Ovary (tissue), 9 donors: ENCODE results near the gene SRPK1. TPM values are rescaled to one million over a fixed set of nuclear protein-coding genes. Genes with fewer than 3 reads are reported as not detected.

ENCODE experiments used
- DNase-seq, 5 donors: peaks; one replicate each; pipeline ENCODE4 v3.0.0-alpha.2; 2019 to 2020
- H3K27ac ChIP-seq, 2 donors: fragments of 200-600 bp; one replicate each; pipeline versions ENCODE4 v1.5.1 to v1.8.0; 2019 to 2022
- H3K27me3 ChIP-seq: fragments of 200-600 bp; one replicate; pipeline ENCODE4 v1.8.0; 2022
- H3K36me3 ChIP-seq: fragments of 200-600 bp; sonication (generic); one replicate; pipeline ENCODE4 v1.5.1; 2019
- H3K4me1 ChIP-seq: one replicate; pipeline ENCODE4 v1.8.1; 2013; ENCODE audit warnings: mild to moderate bottlenecking, moderate library complexity; ENCODE audit not compliant: insufficient read depth
- H3K4me3 ChIP-seq: fragments of 200-600 bp; sonication (generic); one replicate; pipeline ENCODE4 v1.5.1; 2017
- H3K9me3 ChIP-seq, 2 donors: fragments of 200-600 bp in 1 of 2; sonication (generic) in 1 of 2; one replicate each; pipeline versions ENCODE4 v1.5.1 to v1.8.1; 2013 to 2019; ENCODE audit warnings: mild to moderate bottlenecking in 1 of 2, moderate library complexity in 1 of 2
- CTCF ChIP-seq, 3 donors: fragments of 450-650 bp in 2 of 3; fragments of 200-600 bp in 1 of 3; IDR thresholded peaks; one replicate each; pipeline versions ENCODE4 v1.5.1 to v1.8.0; 2016 to 2022; ENCODE audit warnings: antibody characterized with exemption in 3 of 3, mild to moderate bottlenecking in 1 of 3
- EP300 ChIP-seq: sonication (generic); formaldehyde crosslinking; IDR thresholded peaks from one replicate; pipeline ENCODE4 v1.6.1; 2017; ENCODE audit warnings: antibody characterized with exemption
- POLR2A ChIP-seq: fragments of 450-650 bp; IDR thresholded peaks from one replicate; pipeline ENCODE4 v1.6.1; 2017; ENCODE audit warnings: antibody characterized with exemption, mild to moderate bottlenecking, moderate library complexity
- whole genome bisulfite sequencing, 3 donors: extraction: QIAGEN DNeasy Blood & Tissue Kit in 1 of 3; methylation state at CpG; one replicate each; pipeline versions ENCODE4 v1.1.5 to v1.1.7; 2013 to 2017; 5-methylcytosine and 5-hydroxymethylcytosine counted together
- intact Hi-C, 4 donors: fragments of 100-400 bp; cut with DNase I; formaldehyde crosslinking; loops; one replicate each; pipeline versions ENCODE4 v1.11.0 to v1.15.1; 2022 to 2023
- polyA plus RNA-seq, 2 donors: library from polyadenylated mRNA; stranded (reverse); fragments of 200-250 nt in 1 of 2; fragments of 350-450 nt in 1 of 2; fragmentation: Illumina TruSeq in 1 of 2; extraction: RNeasy Lipid Tissue Mini Kit (QIAGEN cat#74804) in 1 of 2; gene quantifications; one replicate each; pipeline ENCODE4 v1.2.3, GENCODE V29; 2013 to 2014
- total RNA-seq, 7 donors: library from RNA; depleted of rRNA in 2 of 7; stranded (reverse); fragments of >200 nt in 2 of 7; fragmentation: NEBNext Ultra II Directional in 3 of 7; extraction: Animal tissue kit (Norgen Biotek cat#: 25700) in 3 of 7; gene quantifications; one replicate each; pipeline versions ENCODE4 v1.1.0 to v1.2.4, GENCODE V29; 2016 to 2023
- donor health status: DM: no; HTN: no; CAD: no; lungs with moderate emphysema.
- donor health status: DM: no; HTN: no; CAD: no.
- donor health status: Bipolar disorder and iron deficiency.
- donor health status: DM: yes; HTN: yes; CAD: no.
- donor health status: DM: no; HTN: no; CAD: no.
- donor health status: DM: yes; HTN: yes; CAD: no.

SRPK1 gene
- total and polyA plus RNA-seq, 9 donors: 7.3 to 28.4 (median 23.3) TPM

GRCh38 chr6:35844290-35844689 lies 76.6 kb downstream of the SRPK1 start:
- WGBS, 3 donors: 90 to 94% (median 94%) methylated on average over 3 of the region's 3 CpGs
- intact Hi-C loops: no loop called here
- no peak overlapping the region for H3K4me3 ChIP-seq
- no peak overlapping the region for H3K27ac ChIP-seq
- H3K27me3 ChIP-seq: no peaks in the 10 kb centered on the region
- no peaks in the 10 kb centered on the region for H3K36me3 ChIP-seq
- no peak for TF ChIP-seq EP300
- TF ChIP-seq POLR2A: no peak
- no peak for TF ChIP-seq CTCF (IDR thresholded peaks at IDR 0.05)
- no peaks in the 10 kb centered on the region for H3K9me3 ChIP-seq
- no peaks in the 10 kb centered on the region for H3K4me1 ChIP-seq
- no peak for DNase-seq

- WGBS, 3 donors: 92 to 94% (median 94%) methylated on average over 3 of the region's 3 CpGs
- Histone ChIP-seq H3K9me3 (no peaks in the 10 kb centered on the region), H3K36me3 (no peaks in the 10 kb centered on the region), H3K4me1 (no peaks in the 10 kb centered on the region), H3K4me3 (no peak overlapping the region), H3K27ac (no peak overlapping the region), H3K27me3 (no peaks in the 10 kb centered on the region)
- TF ChIP-seq CTCF (IDR thresholded peaks at IDR 0.05): no peak
- no peak for TF ChIP-seq EP300
- TF ChIP-seq POLR2A: no peak
- no peak for DNase-seq
- intact Hi-C loops: no loop called here
These were observed 78.5 kb downstream of the SRPK1 start for GRCh38 chr6:35842381-35842780.

GRCh38 chr6:35839019-35839418 lies 81.9 kb downstream of the SRPK1 start:
- Histone ChIP-seq H3K9me3 (no peaks in the 10 kb centered on the region), H3K27me3 (no peaks in the 10 kb centered on the region), H3K36me3 (no peaks in the 10 kb centered on the region), H3K4me3 (no peak overlapping the region), H3K4me1 (no peaks in the 10 kb centered on the region), H3K27ac (no peak overlapping the region)
- TF ChIP-seq EP300 (no peak), CTCF (IDR thresholded peaks at IDR 0.05) (no peak), POLR2A (no peak)
- intact Hi-C loops: no loop called here
- DNase-seq: no peak
- 53 to 90% (median 84%) methylated on average over 1 of the region's 1 CpG for WGBS, 3 donors

- no peak overlapping the region for H3K4me3 ChIP-seq
- 84 to 91% (median 87%) methylated on average over 7 of the region's 7 CpGs for WGBS, 3 donors
- intact Hi-C loops: no loop called here
These were observed 87.4 kb downstream of the SRPK1 start for GRCh38 chr6:35833536-35833935.

More at GRCh38 chr6:35833536-35833935, 87.4 kb downstream of the SRPK1 start:
- Histone ChIP-seq H3K4me1 (no peaks in the 10 kb centered on the region), H3K9me3 (no peaks in the 10 kb centered on the region), H3K36me3 (no peaks in the 10 kb centered on the region), H3K27me3 (no peaks in the 10 kb centered on the region), H3K27ac (no peak overlapping the region)
- no peak for TF ChIP-seq POLR2A
- no peak for TF ChIP-seq CTCF (IDR thresholded peaks at IDR 0.05)
- no peak for TF ChIP-seq EP300
- DNase-seq: no peak
